ENCODE data around the gene RYR3. TPM values are rescaled to one million over a fixed set of nuclear protein-coding genes. Genes with fewer than 3 reads are reported as not detected.

RYR3 gene
- total and polyA plus RNA-seq, 2 of the 13 experiments (the other 11 are each of a cell fraction or from before 2014, with no cell fraction given): not detected

DNA sequence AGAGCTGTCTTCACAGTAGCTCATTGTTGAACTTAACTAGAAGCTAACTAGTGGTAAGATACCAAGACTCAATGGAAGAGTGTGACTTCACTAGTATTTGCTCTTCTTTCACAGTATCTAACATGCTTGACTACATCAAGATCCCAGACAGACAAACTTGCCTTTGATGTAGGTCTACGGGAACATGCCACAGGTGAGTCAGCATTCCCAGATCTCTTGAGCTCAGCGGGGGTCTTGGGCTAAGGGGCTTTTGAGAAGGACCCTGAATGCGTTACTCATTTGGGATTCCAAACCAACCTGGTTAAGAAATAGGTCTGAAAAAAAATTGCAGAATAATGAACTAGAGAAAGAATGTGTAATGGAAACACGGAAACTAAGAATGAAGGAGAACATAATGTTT is 222.4 kb downstream of the RYR3 start:
- Histone ChIP-seq H3K79me2 (ENCODE audit: insufficient read depth, low read length) (no peaks in the 10 kb centered on the region), H4K20me1 (ENCODE audit: insufficient read depth, low read length) (no peaks in the 10 kb centered on the region), H3K27me3 (ENCODE audit: control insufficient read depth in 1 of 2, insufficient read depth in 2 of 2, low read length in 2 of 2) (peaks cover 2 to 4% of the 10 kb centered on the region in 2 experiments; a peak in 2 of 5 replicates), H3K36me3 (replicated peaks in 1 of 2; ENCODE audit: control insufficient read depth in 1 of 2, insufficient read depth in 2 of 2, low read length in 2 of 2) (no peaks in the 10 kb centered on the region), H3K9ac (ENCODE audit: insufficient read depth, low read depth, low read length) (no peak overlapping the region), H2AFZ (ENCODE audit: low read length) (no peak overlapping the region), H3K4me3 (replicated peaks in 1 of 3; ENCODE audit: insufficient read depth in 1 of 3, low read depth in 2 of 3, low read length in 3 of 3) (no peak overlapping the region), H3K9me3 (ENCODE audit: low read length) (no peaks in the 10 kb centered on the region), H3K4me2 (ENCODE audit: low read depth, low read length) (no peak overlapping the region), H3K27ac (ENCODE audit: extremely low read length, insufficient read depth, low read length) (no peak overlapping the region), H3K4me1 (ENCODE audit: insufficient read depth, low read length) (no peaks in the 10 kb centered on the region)
- DNase-seq (ENCODE audit: low spot score) (no peak), FAIRE-seq (no peak), ATAC-seq (no peak)
- ChIA-PET POLR2A (no interaction called here), CTCF (ENCODE audit: low intra/inter-chr PET ratio, low total read pairs) (no interaction called here)
- in situ Hi-C loops (cut with HindIII; ENCODE audit: extremely low pct_ligation_motif_present, low pct_unique_long_range_greater_than_20kb) (no loop called here), intact Hi-C loops (cut with micrococcal nuclease; ENCODE audit: unreplicated experiment) (no loop called here)
- WGBS (ENCODE audit: low lambda C conversion rate): 2% methylated on average over 4 of the region's 4 CpGs
- no TSS peak for BruUV-seq (replicated peaks)
- no peak for TF ChIP-seq SRF (IDR thresholded peaks at IDR 0.05; ENCODE audit: low read depth, low read length)
- TF ChIP-seq, protein P1, sequence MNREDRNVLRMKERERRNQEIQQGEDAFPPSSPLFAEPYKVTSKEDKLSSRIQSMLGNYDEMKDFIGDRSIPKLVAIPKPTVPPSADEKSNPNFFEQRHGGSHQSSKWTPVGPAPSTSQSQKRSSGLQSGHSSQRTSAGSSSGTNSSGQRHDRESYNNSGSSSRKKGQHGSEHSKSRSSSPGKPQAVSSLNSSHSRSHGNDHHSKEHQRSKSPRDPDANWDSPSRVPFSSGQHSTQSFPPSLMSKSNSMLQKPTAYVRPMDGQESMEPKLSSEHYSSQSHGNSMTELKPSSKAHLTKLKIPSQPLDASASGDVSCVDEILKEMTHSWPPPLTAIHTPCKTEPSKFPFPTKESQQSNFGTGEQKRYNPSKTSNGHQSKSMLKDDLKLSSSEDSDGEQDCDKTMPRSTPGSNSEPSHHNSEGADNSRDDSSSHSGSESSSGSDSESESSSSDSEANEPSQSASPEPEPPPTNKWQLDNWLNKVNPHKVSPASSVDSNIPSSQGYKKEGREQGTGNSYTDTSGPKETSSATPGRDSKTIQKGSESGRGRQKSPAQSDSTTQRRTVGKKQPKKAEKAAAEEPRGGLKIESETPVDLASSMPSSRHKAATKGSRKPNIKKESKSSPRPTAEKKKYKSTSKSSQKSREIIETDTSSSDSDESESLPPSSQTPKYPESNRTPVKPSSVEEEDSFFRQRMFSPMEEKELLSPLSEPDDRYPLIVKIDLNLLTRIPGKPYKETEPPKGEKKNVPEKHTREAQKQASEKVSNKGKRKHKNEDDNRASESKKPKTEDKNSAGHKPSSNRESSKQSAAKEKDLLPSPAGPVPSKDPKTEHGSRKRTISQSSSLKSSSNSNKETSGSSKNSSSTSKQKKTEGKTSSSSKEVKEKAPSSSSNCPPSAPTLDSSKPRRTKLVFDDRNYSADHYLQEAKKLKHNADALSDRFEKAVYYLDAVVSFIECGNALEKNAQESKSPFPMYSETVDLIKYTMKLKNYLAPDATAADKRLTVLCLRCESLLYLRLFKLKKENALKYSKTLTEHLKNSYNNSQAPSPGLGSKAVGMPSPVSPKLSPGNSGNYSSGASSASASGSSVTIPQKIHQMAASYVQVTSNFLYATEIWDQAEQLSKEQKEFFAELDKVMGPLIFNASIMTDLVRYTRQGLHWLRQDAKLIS (CRISPR knock-in tag; IDR thresholded peaks at IDR 0.05): no peak
- TF ChIP-seq, protein P2, sequence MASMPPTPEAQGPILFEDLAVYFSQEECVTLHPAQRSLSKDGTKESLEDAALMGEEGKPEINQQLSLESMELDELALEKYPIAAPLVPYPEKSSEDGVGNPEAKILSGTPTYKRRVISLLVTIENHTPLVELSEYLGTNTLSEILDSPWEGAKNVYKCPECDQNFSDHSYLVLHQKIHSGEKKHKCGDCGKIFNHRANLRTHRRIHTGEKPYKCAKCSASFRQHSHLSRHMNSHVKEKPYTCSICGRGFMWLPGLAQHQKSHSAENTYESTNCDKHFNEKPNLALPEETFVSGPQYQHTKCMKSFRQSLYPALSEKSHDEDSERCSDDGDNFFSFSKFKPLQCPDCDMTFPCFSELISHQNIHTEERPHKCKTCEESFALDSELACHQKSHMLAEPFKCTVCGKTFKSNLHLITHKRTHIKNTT (CRISPR knock-in tag; IDR thresholded peaks at IDR 0.05): no peak
- TF ChIP-seq ZNF776 (CRISPR knock-in tag; IDR thresholded peaks at IDR 0.05): no peak
- TF ChIP-seq HNF4G (IDR thresholded peaks at IDR 0.05; ENCODE audit: borderline replicate concordance, low read depth, low read length): no peak
- TF ChIP-seq HNF4G (CRISPR knock-in tag; IDR thresholded peaks at IDR 0.05; ENCODE audit: borderline replicate concordance, low read depth): no peak
- no peak for TF ChIP-seq KLF15 (CRISPR knock-in tag; IDR thresholded peaks at IDR 0.05; ENCODE audit: borderline replicate concordance)
- no peak for TF ChIP-seq NCOA5 (CRISPR knock-in tag; IDR thresholded peaks at IDR 0.05)
- TF ChIP-seq, protein P3, sequence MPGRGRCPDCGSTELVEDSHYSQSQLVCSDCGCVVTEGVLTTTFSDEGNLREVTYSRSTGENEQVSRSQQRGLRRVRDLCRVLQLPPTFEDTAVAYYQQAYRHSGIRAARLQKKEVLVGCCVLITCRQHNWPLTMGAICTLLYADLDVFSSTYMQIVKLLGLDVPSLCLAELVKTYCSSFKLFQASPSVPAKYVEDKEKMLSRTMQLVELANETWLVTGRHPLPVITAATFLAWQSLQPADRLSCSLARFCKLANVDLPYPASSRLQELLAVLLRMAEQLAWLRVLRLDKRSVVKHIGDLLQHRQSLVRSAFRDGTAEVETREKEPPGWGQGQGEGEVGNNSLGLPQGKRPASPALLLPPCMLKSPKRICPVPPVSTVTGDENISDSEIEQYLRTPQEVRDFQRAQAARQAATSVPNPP (CRISPR knock-in tag; IDR thresholded peaks at IDR 0.05): no peak
- TF ChIP-seq, protein P4, sequence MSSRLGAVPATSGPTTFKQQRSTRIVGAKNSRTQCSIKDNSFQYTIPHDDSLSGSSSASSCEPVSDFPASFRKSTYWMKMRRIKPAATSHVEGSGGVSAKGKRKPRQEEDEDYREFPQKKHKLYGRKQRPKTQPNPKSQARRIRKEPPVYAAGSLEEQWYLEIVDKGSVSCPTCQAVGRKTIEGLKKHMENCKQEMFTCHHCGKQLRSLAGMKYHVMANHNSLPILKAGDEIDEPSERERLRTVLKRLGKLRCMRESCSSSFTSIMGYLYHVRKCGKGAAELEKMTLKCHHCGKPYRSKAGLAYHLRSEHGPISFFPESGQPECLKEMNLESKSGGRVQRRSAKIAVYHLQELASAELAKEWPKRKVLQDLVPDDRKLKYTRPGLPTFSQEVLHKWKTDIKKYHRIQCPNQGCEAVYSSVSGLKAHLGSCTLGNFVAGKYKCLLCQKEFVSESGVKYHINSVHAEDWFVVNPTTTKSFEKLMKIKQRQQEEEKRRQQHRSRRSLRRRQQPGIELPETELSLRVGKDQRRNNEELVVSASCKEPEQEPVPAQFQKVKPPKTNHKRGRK (CRISPR knock-in tag; IDR thresholded peaks at IDR 0.05): no peak
- TF ChIP-seq, protein P5, sequence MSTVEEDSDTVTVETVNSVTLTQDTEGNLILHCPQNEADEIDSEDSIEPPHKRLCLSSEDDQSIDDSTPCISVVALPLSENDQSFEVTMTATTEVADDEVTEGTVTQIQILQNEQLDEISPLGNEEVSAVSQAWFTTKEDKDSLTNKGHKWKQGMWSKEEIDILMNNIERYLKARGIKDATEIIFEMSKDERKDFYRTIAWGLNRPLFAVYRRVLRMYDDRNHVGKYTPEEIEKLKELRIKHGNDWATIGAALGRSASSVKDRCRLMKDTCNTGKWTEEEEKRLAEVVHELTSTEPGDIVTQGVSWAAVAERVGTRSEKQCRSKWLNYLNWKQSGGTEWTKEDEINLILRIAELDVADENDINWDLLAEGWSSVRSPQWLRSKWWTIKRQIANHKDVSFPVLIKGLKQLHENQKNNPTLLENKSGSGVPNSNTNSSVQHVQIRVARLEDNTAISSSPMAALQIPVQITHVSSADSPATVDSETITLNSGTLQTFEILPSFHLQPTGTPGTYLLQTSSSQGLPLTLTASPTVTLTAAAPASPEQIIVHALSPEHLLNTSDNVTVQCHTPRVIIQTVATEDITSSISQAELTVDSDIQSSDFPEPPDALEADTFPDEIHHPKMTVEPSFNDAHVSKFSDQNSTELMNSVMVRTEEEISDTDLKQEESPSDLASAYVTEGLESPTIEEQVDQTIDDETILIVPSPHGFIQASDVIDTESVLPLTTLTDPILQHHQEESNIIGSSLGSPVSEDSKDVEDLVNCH (CRISPR knock-in tag; IDR thresholded peaks at IDR 0.05): no peak
- no peak for TF ChIP-seq ZBTB42 (CRISPR knock-in tag; IDR thresholded peaks at IDR 0.05)
- no peak for TF ChIP-seq IRF2 (CRISPR knock-in tag; IDR thresholded peaks at IDR 0.05)
- TF ChIP-seq, protein P6, sequence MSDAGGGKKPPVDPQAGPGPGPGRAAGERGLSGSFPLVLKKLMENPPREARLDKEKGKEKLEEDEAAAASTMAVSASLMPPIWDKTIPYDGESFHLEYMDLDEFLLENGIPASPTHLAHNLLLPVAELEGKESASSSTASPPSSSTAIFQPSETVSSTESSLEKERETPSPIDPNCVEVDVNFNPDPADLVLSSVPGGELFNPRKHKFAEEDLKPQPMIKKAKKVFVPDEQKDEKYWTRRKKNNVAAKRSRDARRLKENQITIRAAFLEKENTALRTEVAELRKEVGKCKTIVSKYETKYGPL (CRISPR knock-in tag; IDR thresholded peaks at IDR 0.05): no peak
- TF ChIP-seq MEF2D (CRISPR knock-in tag; IDR thresholded peaks at IDR 0.05): no peak

Data from HepG2 (cell line).